ENCODE data around the gene DPF3.

DPF3 gene

DNA sequence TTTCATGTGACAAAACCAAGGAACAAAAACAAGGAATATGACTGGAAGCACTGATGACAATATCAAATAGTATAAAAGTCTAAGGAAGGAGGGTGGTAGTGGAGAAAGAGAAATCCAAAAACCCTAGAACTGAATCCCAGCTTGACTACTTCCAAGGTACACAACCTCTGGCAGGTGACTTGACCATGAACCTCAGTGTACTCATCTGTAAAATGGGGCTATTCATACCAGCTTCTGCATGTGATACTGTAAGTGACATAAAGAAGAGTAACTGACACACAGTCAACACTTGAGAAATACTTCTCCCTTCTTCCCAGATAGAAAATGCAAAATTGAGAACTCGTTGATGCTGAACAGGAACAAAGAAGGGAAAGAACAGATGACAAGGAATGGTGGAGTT is 10.3 kb upstream of the DPF3 start:
- DNase-seq, result no peak

DNA sequence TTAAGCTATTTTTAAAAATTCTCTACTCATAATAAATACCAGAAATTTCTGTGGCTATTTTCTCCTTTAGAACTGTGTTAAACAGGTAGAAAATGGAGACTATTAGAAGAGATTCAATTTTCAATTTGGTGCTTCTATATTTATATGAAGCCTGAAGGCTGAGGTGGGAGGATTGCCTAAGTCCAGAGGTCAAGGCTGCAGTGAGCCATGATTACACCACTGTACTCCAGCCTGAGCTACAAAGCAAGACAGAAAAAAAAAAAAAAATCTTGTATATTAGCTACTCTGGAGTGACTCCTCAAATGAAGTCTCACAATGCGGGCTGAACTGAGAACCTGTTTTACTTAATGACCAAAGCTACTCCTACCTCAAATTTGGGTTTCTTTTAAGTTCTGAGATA is 9.8 kb upstream of the DPF3 start:
- DNase-seq, result no peak

DNA sequence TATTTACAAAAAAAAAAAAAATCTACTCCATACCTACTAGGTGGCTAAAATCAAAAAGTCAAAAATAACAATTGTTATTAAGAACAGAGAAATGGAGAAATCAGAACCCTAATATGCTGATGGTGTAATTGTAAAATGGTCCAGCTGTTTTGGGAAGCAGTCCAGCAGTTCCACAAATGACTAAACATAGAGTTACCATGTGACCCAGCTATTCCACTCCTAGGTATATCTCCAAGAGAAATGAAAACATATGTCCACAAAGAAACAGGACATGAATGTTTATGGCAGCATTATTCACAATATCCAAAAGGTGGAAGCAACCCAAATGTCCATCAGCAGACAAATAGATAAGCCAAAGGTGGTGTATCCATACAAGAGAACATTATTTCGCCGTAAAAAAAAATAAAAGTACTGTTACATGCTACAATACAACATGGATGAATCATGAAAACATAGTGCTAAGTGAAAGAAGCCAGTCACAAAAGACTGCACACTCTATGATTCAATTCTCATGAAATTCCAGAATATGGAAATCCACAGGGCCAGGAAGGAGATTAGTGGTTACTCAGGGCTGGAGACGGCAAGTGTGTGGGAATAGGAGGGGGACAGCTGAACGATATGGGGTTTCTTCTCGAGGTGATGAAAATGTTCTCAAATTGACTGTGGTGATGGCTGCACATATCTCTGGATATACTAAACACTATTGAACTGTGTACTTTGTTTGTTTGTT is 9.1 kb upstream of the DPF3 start:
- DNase-seq, result no peak

DNA sequence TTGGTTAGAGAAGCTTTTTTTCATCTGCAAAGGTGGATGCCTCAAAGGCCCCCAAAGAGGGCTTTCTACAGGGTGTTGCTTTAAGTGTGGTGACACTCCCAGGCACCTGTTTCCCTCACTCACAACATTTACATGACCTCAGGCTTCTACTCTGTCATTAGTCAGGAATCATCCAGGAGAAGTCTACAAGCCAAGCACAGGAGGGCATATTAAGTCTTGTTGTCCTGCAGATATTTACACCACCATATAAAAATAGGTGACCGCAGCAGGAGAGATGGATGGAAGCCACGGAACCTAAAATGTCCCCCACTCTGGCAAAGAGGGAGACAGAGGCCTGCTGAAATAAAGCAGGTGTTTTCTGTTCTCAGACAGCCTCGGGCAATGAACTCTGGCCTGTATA is 7.5 kb upstream of the DPF3 start:
- no peak for DNase-seq

DNA sequence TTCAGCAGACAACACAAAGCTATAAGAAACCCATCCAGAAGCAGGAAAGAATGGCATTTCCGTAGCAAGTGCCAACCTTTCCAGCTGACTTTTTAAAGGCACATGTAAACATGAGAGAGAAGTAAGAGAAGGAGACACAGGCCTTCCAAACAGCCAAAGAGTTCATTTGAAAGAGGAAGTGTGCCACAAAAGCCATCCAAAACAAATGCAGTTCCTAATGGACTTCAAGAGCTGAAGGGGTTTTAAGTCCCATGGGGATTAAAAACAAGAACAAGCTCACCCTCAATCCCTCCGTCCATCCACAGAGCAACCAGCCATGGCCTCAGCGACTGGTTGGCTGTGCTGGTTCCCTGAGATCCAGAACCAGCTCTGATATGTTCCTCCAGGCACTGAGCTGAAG is 4.5 kb upstream of the DPF3 start:
- DNase-seq, result no peak

DNA sequence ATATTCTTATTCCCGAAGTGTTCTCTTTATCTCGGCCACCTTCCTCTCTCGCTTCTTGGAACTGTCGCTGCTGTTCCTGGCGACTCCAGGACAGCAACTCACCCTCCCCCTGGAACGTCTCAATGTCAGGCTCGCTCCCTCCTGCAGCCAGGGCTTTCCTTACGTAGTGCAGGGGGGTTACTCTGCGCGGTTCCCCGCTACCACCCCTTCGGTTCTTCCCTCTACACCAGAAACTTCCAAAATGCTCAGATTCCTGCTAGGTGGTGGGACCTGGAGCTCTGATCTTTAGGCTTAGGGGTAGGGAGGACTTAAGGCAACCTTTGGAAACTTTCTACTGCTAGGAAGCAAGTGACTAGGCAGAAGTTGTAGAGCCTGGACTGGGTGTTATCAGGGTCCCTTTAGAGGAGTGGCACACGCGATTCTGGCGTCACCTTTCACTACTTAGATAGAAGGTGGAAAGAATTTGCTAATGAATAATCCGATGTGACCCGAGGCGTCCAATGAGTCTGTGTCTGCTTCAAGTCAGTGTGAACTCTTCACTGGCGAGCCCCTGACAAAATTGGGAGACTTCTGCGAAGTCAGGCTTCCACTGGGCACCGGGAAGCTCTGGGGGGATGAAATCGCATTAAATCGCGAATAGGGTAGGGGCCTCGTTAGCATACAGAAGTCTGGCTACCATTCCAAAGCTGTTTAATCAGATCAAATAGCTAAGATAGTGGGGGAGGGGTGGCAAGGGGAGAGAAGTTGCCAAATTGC is 900 bp upstream of the DPF3 start:
- DNase-seq, result no peak

DNA sequence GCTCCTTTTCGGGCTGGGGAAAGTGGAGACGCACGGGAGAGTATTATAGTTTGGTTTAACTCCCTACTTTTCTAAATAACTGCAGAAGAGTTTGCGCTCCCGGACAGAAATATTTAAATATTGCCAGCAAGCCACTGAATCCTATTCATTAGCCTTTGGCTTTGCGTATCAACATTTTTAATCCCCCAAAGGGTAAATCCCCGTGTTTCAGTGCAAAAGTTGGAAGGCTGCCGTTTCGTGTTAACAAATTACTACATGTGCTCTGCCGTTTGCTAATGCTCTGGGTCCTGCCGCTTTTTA is 372 bp upstream of the DPF3 start:
- DNase-seq, result no peak

DNA sequence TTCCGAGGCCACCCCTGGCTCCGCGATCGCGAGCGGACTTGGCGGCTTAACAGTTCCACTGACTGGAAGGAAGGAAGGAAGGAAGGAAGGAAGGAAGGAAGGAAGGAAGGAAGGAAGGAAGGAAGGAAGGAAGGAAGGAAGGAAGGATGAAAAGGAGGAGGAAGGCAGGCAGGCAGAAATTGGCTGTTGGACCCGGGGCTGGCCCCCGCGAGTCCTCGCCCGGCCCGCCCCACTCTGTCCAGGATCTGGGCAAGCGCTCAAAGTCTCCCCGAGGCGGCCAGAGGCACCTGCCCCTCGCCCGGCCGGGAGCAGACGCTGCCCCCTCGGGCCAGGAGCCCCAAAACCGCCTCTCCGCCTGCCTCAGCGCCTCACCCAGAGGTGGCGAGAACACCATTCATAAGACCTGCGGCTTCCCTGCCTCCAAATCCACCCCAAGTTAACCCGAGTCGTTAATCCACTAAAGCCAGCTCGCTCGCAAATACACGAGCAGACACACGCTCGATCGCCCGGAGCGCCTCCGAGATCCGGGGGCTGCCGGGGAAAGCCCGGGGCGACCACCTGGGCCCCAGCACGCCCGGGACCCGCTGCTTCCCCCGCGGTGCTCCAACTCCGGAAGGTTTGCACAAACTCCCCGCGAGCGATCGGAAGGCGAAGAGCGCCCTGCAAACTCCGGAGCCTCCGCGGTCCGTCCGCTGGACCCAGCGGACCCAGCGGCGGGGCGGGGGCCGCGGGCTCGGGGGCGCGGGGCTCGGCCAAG is 844 bp downstream of the DPF3 start:
- peak; percentile 26 for DNase-seq

DNA sequence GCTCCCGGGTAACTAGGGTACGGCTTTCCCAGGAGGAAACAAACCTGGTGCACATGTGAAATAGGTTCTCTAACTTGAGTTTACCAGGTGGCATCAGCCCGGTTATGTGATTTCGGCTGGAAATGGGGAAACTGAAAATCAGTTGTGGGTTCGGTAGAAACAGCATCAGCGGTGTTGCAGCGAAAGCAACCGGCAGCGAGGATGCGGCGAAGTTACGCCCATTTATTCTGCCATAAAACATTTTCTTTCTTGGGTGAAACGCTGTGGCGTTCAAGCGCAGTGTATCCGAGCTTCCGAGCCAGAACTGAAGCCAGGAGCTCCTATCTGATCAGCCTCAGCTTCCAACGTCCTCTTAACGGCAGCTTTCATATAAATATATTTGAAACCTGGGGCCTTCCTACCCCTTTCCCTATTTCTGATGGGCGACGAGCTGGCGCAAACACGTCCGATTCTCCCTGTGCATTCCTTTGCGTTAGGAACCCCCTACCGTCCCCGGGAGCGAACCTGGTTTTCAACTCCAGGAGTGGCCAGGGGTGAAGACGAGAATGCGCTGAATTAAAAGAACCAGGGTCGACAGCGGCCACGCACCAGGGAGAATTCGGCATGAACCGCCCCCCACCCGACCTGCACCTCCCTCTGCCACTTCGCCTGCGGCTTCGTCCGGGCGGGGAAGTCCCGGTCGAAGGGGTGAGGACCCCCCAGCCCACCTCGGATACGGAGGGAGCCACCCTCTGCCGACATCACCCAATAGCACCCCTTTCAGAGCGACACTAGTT is 1.6 kb downstream of the DPF3 start:
- peak; percentile 20 for DNase-seq

DNA sequence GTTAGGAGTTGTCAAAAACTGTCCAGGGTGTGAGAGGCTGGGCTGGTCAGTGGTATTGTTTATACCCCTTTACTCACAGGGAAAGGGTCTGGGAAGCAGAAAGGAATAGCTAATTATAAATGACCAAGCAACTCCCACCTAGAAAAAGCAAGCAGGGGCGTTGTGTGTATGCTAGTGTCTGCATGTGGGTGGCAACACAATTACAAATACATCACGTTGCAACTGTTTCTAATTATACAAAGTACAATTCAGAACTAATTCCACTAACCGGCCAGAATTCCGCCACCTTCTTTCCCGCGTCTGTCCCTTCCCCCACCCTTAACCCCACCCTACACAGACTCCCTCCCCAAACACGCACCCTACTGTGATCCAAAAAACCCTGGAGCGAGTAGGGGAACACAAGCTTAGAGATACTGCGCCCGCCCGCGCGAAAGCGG is 2.2 kb downstream of the DPF3 start:
- no peak for DNase-seq

DNA sequence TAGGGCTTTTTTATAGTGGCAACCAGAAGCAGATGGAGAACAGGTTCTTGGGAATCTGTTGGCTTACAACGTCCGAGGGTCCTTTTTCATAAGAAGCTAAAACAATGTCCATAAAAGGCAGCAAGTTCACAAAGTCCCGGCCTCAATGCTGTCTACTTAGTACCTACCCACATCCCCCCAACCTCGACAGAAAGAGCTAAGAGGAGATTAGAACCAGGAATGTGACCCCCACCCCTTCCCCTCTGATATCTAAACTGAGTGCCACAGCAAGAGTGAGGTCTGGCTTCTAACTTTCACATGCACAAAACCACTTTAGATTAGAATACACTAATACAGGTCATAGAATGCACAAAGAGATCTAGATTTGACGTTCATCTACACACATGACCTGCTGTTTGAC is 4.5 kb downstream of the DPF3 start:
- DNase-seq, result no peak

DNA sequence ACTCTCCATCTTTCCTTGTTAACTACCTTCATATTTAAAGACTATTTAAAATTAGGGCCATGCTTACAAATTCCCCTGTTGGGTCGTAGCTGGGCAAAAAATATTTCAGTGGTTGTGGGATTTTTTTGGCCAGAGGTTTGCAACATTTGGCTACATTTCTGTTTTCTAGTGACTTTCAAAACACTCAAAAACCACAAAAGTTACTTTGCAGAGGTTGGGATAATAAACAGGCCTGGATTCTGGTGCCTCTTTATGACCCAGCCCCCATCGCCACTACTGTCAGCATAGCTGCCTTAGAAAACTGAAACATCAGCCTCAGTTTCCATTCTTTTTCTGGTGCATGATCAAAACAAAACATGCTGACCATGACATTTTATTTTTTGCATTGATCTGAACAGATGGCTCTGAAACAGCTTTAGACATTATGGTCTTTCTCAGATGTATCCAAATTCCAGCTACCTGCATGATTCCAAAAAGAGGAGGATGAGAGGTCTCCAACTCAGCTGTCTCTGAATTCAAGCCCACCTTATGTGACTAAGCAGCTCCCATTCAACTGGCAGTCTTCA is 5.2 kb downstream of the DPF3 start:
- DNase-seq, result no peak

DNA sequence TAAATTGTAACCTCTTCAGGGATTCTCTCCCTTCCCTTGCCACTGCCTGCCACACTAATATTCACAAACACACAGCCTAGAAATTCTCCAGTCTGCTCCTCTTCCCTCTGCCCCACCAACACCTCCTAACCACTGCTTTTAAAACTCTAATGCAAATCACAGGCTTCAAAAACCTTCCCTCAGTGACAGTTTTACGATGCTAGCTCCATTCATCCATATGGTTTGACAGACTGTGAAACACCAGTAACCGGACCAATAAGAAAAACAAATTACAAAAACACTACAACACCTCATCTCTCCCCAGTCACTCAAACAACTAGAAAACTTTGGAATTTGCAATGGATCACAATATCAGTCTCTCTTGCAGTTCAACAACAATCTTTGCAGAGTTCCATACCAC is 5.7 kb downstream of the DPF3 start:
- no peak for DNase-seq

DNA sequence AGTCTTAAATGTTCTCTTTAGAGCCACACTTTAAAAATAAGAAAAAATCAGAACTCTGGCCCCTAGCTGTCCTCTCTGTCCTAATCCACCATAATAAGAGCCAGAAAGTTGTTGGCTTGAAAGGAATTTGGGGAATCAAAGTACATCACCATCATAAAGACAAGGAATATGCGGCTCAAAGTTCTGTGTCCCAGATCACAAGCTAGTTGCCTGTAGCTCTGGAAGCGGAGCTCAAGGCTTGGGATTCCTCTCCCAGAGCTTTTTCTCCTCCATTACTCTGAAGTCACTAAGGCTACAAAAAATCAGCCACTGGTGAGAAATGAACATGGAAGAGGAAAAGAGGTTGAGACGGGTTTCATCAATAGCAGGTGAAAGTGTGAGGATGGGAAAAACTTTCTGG is 6.4 kb downstream of the DPF3 start:
- no peak for DNase-seq

DNA sequence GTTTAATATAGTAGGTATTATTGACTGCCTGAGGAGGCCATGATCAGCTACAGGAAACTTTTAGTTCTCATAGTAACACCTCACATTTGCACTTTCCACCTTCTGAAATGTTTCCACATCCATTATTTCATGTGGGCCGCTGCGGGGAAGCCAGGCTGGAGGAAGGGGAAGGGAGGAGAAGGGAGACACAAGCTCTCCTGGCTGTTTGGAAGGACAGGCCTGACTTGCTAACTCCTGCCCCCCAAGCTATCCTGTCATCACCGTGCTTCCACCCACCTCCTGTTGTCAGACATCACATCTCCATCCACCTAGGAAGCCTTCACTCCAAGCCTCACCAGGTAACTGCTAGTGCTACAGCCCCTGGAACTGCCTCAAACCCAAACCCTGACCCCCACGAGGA is 9.5 kb downstream of the DPF3 start:
- DNase-seq, result no peak

DNA sequence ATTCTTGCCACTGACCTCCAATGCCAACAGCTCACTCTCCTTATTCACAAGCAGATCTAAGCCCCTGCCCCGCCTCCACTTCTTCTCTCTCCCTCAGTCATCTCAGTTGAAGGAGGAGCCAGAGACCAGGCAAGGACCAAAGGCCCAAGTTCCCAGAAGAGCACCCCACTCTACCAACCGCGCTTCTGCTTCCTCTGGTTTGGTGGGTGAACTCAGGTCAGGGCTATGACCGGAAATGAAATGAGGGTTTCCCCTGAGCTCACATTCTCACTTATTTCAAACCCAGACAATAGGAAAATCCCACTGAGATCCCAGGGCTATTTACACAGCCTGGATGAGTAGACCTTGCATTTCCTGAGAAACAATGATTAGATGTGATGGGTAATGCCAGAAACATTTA is 9.9 kb downstream of the DPF3 start:
- DNase-seq, result no peak

DNA sequence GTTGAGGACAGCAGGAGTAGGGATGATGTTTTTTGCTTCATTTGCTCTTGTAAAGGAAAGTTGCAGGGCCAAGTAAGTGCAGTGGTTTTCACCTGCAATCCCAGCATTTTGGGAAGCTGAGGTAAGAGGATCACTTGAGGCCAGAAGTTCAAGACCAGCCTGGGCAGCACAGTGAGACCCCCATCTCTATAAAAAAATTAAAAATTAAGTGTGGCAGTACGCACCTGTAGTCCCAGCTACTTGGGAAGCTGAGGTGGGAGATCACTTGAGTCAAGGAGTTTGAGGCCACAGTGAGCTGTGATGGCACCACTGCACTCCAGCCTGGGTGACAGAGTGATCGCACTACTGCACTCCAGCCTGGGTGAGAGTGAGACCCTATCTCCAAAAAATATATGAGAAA is 10.8 kb downstream of the DPF3 start:
- DNase-seq, result no peak

DNA sequence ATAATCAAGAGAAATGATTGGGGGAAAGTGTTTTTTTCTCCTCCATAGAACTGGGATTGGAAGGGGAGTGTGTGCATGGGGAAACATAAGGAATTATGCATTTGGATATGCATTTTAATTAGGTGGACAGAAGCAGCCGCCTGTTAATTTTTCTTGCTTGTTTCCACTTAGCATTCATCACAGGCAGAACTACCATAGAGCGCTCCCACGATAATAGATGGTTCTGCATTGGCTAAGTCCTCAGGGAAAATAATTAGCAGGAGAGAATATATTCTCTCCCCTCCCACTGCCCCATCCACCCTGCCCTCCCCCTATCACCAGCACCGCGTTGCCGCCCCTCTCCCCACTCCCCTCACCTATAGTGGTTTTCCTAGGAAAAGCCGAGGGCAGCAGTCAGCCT is 11.4 kb downstream of the DPF3 start:
- no peak for DNase-seq

DNA sequence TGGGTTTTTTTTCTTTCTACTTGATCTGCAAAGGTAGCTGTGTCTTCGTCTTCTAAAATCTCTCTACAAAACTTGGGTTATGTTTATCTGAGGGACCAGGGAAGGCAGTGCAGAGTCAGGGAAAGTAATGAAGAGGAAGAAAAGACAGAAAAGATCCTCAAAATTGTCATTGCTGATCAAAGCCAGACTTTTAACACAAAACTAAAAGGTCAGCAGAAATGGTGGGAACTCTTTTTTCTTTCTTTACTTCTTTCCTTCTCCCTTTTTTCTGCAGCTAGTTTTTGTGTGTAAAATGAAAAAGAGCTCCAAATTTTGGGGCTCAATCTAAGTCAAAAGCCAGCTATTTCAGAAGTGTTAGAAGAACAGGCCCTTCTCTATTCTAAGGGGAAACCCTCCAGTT is 11.9 kb downstream of the DPF3 start:
- no peak for DNase-seq

DNA sequence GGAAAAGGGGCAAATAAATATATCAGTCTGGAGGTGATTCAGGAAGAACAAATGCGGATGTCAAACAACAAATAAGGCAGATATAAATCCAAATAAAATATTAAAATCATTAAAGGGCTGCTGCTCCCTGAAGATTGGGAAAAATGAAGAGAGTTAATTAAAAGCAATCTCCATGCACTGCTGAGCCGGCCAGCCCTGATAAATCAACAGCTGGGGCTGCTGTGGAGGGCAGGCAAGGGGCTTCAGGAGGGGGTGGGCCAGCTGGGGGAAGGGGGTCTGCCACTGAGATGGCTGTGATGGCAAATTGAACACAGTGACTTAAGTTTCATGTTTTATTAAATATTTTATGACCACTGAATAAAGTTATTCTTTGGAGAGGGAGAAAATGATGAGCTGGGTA is 12.4 kb downstream of the DPF3 start:
- no peak for DNase-seq

DNA sequence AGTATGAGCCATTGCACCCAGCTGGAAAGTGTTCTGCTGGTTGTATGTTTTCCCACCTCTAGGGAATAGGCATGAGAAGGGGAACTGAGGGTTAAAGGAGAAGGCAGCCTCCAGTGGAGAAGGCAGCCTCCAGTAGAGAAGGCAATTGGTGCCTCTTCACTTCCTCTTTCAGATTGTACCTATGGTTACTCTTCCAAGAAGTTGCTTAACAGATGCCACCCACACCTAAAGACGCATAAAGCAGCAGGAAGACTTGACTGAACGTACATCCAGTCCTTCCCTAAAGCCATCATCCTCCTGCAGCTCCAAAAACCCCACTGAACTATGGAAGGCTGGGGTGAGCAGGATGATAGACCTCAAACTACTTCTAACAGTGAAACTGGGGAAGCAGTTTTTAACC is 13.1 kb downstream of the DPF3 start:
- no peak for DNase-seq

DNA sequence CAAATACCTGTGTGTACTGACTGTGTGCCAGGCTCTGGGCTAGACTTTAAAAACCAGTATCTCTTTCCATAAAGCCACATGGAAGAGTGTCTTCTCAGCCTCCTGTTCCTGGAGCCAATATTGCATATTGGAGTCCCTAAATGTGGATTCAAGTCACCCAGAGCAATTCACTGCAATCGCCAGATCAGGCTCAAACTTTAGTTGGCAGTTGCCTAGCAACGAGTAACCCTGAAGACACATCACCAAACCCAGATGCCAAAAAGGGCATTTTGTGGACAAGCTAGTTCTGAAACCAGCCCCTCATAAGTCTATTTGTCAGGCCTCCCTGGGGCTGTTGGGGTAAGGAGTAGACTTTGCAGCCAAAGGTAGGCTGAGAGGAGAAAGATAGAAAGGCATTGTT is 13.7 kb downstream of the DPF3 start:
- DNase-seq, result no peak

DNA sequence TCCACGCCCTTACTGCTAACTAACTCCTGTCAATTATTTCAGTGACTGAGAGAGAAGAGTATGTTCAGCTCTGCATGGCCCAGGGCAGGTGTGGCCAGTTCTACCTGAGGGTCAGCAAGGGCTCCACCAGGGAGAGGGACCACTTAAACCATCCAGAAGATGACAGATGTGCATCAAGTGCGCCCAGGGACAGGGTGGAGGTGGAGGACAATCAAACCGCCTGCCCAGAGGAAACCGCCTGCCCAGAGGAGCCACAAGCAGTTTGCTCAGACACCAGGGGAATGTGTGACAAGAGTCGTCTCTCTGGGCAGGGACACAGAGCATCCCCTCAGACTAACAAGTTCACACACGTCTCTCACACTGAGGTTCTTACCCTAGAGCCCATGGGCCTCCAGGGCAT is 14.5 kb downstream of the DPF3 start:
- DNase-seq, result no peak

Data from CD4-positive, alpha-beta T cell treated with Interleukin-10 for 1 hour (primary cell).